Measurements from ENCODE around the gene ZNF599. TPM values are rescaled to one million over a fixed set of nuclear protein-coding genes. Genes with fewer than 3 reads are reported as not detected.
A peak's percentile ranks its signal among the peaks of the same experiment; 100 is the strongest.

Gene ZNF599
- total RNA-seq, 1 donor = 6.7 TPM

- DNase-seq (ENCODE audit: low read depth) = no peak
- TF ChIP-seq, protein P1, sequence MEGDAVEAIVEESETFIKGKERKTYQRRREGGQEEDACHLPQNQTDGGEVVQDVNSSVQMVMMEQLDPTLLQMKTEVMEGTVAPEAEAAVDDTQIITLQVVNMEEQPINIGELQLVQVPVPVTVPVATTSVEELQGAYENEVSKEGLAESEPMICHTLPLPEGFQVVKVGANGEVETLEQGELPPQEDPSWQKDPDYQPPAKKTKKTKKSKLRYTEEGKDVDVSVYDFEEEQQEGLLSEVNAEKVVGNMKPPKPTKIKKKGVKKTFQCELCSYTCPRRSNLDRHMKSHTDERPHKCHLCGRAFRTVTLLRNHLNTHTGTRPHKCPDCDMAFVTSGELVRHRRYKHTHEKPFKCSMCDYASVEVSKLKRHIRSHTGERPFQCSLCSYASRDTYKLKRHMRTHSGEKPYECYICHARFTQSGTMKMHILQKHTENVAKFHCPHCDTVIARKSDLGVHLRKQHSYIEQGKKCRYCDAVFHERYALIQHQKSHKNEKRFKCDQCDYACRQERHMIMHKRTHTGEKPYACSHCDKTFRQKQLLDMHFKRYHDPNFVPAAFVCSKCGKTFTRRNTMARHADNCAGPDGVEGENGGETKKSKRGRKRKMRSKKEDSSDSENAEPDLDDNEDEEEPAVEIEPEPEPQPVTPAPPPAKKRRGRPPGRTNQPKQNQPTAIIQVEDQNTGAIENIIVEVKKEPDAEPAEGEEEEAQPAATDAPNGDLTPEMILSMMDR (IDR thresholded peaks at IDR 0.05; ENCODE audit: insufficient read depth, low read length) = no peak
- no peak overlapping the region for H3K4me3 ChIP-seq (ENCODE audit: low read depth, low read length)
Observed at GRCh38 chr19:34794066-34794960, 21.3 kb upstream of the ZNF599 start.

DNA sequence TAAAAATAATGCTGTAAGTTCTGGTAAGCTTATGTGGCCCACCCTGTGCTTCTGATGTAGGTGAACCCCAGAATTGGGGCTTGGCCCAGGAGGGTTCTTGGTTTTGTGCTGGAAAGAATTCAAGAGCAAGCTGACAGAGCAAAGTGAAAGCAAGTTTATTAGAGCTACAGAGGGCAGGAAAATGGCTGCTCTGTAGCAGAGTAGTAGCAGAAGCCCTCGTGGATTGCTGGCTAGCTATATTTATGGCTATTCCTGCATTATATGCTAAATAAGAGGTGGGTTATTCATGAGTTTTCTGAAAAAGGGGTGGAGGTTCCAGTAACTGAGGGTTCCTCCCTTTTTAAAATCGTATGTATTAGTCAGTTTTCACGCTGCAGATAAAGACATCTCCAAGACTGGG lies 20.6 kb upstream of the ZNF599 start:
- TF ChIP-seq, protein P1 (IDR thresholded peaks at IDR 0.05; ENCODE audit: insufficient read depth, low read length) = no peak
- H3K4me3 ChIP-seq (ENCODE audit: low read depth, low read length) = no peak overlapping the region
- DNase-seq (ENCODE audit: low read depth) = peak; percentile 10

DNA sequence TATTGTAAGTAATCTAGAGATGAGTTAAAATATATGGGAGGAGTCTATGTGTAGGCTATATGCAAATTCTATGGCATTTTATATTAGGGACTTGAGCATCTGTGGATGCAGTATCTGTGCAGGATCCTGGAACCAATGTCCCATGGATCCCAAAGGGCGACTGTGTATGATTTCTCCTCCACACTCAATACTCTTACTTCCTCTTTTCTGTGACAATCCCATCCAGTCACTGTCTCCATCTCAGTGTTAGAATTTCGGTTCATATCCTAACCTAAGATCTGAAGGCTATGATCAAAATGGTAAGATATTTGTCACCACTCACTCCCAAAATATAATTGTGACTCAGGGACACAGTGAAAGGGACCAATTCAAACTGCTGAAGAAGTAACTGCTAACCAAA lies 15.1 kb upstream of the ZNF599 start:
- H3K4me3 ChIP-seq (ENCODE audit: low read depth, low read length) = no peak overlapping the region
- no peak for DNase-seq (ENCODE audit: low read depth)
- TF ChIP-seq, protein P1 (IDR thresholded peaks at IDR 0.05; ENCODE audit: insufficient read depth, low read length) = no peak

DNA sequence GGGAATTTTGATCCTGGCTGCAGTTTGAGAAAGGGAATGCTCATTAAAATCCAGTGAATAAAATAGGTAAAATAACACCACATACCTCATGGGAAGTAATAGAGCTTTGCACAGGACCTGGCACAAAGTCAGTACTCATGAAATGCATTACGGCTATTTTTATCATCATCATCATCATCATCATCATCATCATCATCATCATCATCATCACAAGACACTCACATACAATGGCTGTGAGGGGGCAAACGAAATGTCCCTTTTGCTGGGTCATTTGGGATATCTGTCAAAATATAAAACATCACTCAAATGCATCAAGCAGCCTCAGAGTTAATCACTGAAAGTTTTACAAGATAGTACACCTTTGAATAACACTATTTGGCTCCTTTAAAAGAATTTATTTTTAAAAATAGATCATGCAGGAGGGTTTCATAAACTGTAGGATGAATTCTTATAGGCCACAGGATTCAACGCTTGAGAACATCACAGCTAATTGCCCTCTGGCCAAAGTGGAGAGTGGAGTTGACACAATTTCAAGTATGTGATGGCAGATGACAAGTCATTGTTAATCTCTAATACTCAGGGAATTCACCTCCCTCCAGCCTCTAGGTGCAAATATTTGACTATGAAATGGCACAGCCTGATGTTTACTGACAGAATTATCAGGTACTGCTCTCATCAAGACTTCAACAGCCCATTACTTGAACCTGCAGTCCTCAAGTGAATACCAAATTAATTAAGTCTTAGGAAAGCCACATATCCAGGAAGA lies 14.2 kb upstream of the ZNF599 start:
- TF ChIP-seq, protein P1 (IDR thresholded peaks at IDR 0.05; ENCODE audit: insufficient read depth, low read length) = no peak
- DNase-seq (ENCODE audit: low read depth) = no peak
- no peak overlapping the region for H3K4me3 ChIP-seq (ENCODE audit: low read depth, low read length)

GRCh38 chr19:34786236-34786635 lies 13.2 kb upstream of the ZNF599 start:
- H3K4me3 ChIP-seq (ENCODE audit: low read depth, low read length) = no peak overlapping the region
- no peak for DNase-seq (ENCODE audit: low read depth)
- TF ChIP-seq, protein P1 (IDR thresholded peaks at IDR 0.05; ENCODE audit: insufficient read depth, low read length) = no peak

- TF ChIP-seq, protein P1 (IDR thresholded peaks at IDR 0.05; ENCODE audit: insufficient read depth, low read length) = no peak
- no peak for DNase-seq (ENCODE audit: low read depth)
- H3K4me3 ChIP-seq (ENCODE audit: low read depth, low read length) = no peak overlapping the region
Observed at GRCh38 chr19:34779652-34780051, 6.6 kb upstream of the ZNF599 start.

Measured in fibroblast of the aortic adventitia (primary cell).